ENCODE measurements around the gene TRPC6.

- TF ChIP-seq CTCF (conservative IDR thresholded peaks at IDR 0.05 in 1 of 2, IDR thresholded peaks at IDR 0.05 in 1 of 2; ENCODE audit: extremely low read depth in 1 of 2, insufficient read depth in 1 of 2, low read depth in 1 of 2, low read length in 2 of 2) (no peak), EZH2 (IDR thresholded peaks at IDR 0.05; ENCODE audit: borderline replicate concordance, low read length) (no peak)
Measured at GRCh38 chr11:101523634-101524260, 60.1 kb downstream of the TRPC6 start.

Measured in mammary epithelial cell (primary cell).